Measurements from ENCODE around the gene CCN6. TPM values are rescaled to one million over a fixed set of nuclear protein-coding genes. Genes with fewer than 3 reads are reported as not detected.

The CCN6 gene
- total and polyA plus RNA-seq, 2 donors (not counting 1 experiment from before 2014, with no cell fraction given) = not detected

GRCh38 chr6:112005013-112005371 is 48.9 kb upstream of the CCN6 start:
- H3K79me2 ChIP-seq (ENCODE audit: control insufficient read depth, insufficient read depth, low read length) = no peaks in the 10 kb centered on the region
- no peaks in the 10 kb centered on the region for H3K36me3 ChIP-seq (replicated peaks in 1 of 2; ENCODE audit: control extremely low read depth in 1 of 2, control insufficient read depth in 1 of 2, extremely low read depth in 1 of 2, insufficient read depth in 2 of 2, low read length in 1 of 2)
- no peak overlapping the region for H3K27ac Mint-ChIP-seq
- no peak for DNase-seq
- H3K9ac ChIP-seq (ENCODE audit: low read length) = no peak overlapping the region
- ATAC-seq (ENCODE audit: low read depth) = no peak
- peaks cover 3% of the 10 kb centered on the region for H3K27me3 Mint-ChIP-seq
- no peak overlapping the region for H2AFZ ChIP-seq (ENCODE audit: insufficient read depth, low read depth, low read length, poor library complexity, severe bottlenecking)
- CTCF ChIA-PET = no interaction called here
- H3K9me3 Mint-ChIP-seq (ENCODE audit: insufficient read depth) = no peaks in the 10 kb centered on the region
- no peak overlapping the region for H3K27ac ChIP-seq (ENCODE audit: low read length in 2 of 2)
- no peaks in the 10 kb centered on the region for H3K4me1 Mint-ChIP-seq
- H3K4me2 ChIP-seq (replicated peaks; ENCODE audit: low read depth, low read length, poor library complexity, severe bottlenecking) = no peak overlapping the region
- H3K27me3 ChIP-seq (replicated peaks in 1 of 4; ENCODE audit: control extremely low read depth in 1 of 4, control insufficient read depth in 3 of 4, insufficient read depth in 4 of 4, low read length in 3 of 4) = no peaks in the 10 kb centered on the region
- TF ChIP-seq CTCF (IDR thresholded peaks at IDR 0.05) (no peak), EZH2 (IDR thresholded peaks at IDR 0.05; ENCODE audit: borderline replicate concordance, insufficient read depth, low read depth, low read length, poor library complexity, severe bottlenecking) (no peak)
- H3K4me1 ChIP-seq (ENCODE audit: control insufficient read depth in 2 of 2, insufficient read depth in 2 of 2, low read length in 2 of 2) = no peaks in the 10 kb centered on the region
- no peak overlapping the region for H3K4me3 ChIP-seq (ENCODE audit: control extremely low read depth in 1 of 5, extremely low read depth in 1 of 5, insufficient read depth in 1 of 5, low read depth in 2 of 5, low read length in 4 of 5)
- H3K9me3 ChIP-seq (ENCODE audit: control extremely low read depth in 1 of 3, control insufficient read depth in 2 of 3, insufficient read depth in 1 of 3, low read length in 2 of 3) = no peaks in the 10 kb centered on the region
- no peak overlapping the region for H3K4me3 Mint-ChIP-seq
- intact Hi-C loops (cut with micrococcal nuclease) = no loop called here
- POLR2A ChIA-PET = no interaction called here
- H4K20me1 ChIP-seq (ENCODE audit: control insufficient read depth, insufficient read depth, low read length, poor library complexity, severe bottlenecking) = no peaks in the 10 kb centered on the region
- 80% methylated on average over 1 of the region's 1 CpG for WGBS (ENCODE audit: insufficient coverage)

DNA sequence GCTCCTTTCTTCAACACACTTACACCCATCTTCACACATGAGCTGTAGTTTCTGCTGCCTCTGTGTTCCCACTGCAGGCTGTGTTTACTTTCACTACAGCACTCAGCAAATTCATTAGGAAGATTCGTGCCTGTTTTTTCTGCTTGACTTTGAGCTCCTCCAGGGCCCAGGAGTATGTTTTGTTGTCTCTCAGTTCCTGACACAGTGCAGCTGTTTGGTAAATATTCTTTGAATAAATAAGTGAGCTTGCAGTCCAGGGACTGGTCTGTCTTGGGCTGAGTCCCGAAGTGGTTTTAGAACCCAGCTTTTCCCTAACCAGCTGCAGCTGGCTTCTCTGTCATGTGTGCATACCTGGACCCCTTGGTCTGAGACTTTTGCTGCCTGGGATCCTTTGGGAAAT is 46.6 kb upstream of the CCN6 start:
- no peak overlapping the region for H3K4me2 ChIP-seq (replicated peaks; ENCODE audit: low read depth, low read length, poor library complexity, severe bottlenecking)
- Mint-ChIP-seq H3K9me3 (ENCODE audit: insufficient read depth) (no peaks in the 10 kb centered on the region), H3K4me3 (no peak overlapping the region), H3K27me3 (peaks cover 3% of the 10 kb centered on the region), H3K4me1 (no peaks in the 10 kb centered on the region), H3K27ac (no peak overlapping the region)
- CTCF ChIA-PET = interaction anchor here (1.0 to 1.2 kb wide), 2 partner anchors 34 to 296 kb away, joined by 3 to 4 read pairs; no protein-coding TSS in a partner anchor
- no peaks in the 10 kb centered on the region for H3K79me2 ChIP-seq (ENCODE audit: control insufficient read depth, insufficient read depth, low read length)
- no peak overlapping the region for H3K27ac ChIP-seq (ENCODE audit: low read length in 2 of 2)
- H3K36me3 ChIP-seq (replicated peaks in 1 of 2; ENCODE audit: control extremely low read depth in 1 of 2, control insufficient read depth in 1 of 2, extremely low read depth in 1 of 2, insufficient read depth in 2 of 2, low read length in 1 of 2) = no peaks in the 10 kb centered on the region
- H3K9me3 ChIP-seq (ENCODE audit: control extremely low read depth in 1 of 3, control insufficient read depth in 2 of 3, insufficient read depth in 1 of 3, low read length in 2 of 3) = no peaks in the 10 kb centered on the region
- no peak for ATAC-seq (ENCODE audit: low read depth)
- DNase-seq = no peak
- POLR2A ChIA-PET = no interaction called here
- no peak overlapping the region for H3K4me3 ChIP-seq (ENCODE audit: control extremely low read depth in 1 of 5, extremely low read depth in 1 of 5, insufficient read depth in 1 of 5, low read depth in 2 of 5, low read length in 4 of 5)
- no peaks in the 10 kb centered on the region for H3K27me3 ChIP-seq (replicated peaks in 1 of 4; ENCODE audit: control extremely low read depth in 1 of 4, control insufficient read depth in 3 of 4, insufficient read depth in 4 of 4, low read length in 3 of 4)
- intact Hi-C loops (cut with micrococcal nuclease) = no loop called here
- H2AFZ ChIP-seq (ENCODE audit: insufficient read depth, low read depth, low read length, poor library complexity, severe bottlenecking) = no peak overlapping the region
- H3K4me1 ChIP-seq (ENCODE audit: control insufficient read depth in 2 of 2, insufficient read depth in 2 of 2, low read length in 2 of 2) = no peaks in the 10 kb centered on the region
- no peak overlapping the region for H3K9ac ChIP-seq (ENCODE audit: low read length)
- no peak for TF ChIP-seq CTCF (IDR thresholded peaks at IDR 0.05)
- TF ChIP-seq EZH2 (IDR thresholded peaks at IDR 0.05; ENCODE audit: borderline replicate concordance, insufficient read depth, low read depth, low read length, poor library complexity, severe bottlenecking) = no peak
- no peaks in the 10 kb centered on the region for H4K20me1 ChIP-seq (ENCODE audit: control insufficient read depth, insufficient read depth, low read length, poor library complexity, severe bottlenecking)
- no CpG with 5 or more reads among the region's 2 CpGs for WGBS (ENCODE audit: insufficient coverage)
